HG03103 (cell line): ENCODE measurements around the gene DALRD3.

ENCODE experiments used
- ATAC-seq: cut with Tn5 transposase; IDR thresholded peaks from one replicate; pipeline ENCODE4 v1.9.1; 2021; ENCODE audit warnings: low read depth; ENCODE audit not compliant: unreplicated experiment

The DALRD3 gene, protein sequence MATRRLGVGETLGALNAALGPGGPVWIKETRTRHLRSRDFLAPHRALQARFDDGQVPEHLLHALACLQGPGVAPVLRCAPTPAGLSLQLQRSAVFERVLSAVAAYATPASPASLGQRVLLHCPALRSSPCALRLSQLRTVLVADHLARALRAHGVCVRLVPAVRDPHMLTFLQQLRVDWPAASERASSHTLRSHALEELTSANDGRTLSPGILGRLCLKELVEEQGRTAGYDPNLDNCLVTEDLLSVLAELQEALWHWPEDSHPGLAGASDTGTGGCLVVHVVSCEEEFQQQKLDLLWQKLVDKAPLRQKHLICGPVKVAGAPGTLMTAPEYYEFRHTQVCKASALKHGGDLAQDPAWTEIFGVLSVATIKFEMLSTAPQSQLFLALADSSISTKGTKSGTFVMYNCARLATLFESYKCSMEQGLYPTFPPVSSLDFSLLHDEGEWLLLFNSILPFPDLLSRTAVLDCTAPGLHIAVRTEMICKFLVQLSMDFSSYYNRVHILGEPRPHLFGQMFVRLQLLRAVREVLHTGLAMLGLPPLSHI

DNA sequence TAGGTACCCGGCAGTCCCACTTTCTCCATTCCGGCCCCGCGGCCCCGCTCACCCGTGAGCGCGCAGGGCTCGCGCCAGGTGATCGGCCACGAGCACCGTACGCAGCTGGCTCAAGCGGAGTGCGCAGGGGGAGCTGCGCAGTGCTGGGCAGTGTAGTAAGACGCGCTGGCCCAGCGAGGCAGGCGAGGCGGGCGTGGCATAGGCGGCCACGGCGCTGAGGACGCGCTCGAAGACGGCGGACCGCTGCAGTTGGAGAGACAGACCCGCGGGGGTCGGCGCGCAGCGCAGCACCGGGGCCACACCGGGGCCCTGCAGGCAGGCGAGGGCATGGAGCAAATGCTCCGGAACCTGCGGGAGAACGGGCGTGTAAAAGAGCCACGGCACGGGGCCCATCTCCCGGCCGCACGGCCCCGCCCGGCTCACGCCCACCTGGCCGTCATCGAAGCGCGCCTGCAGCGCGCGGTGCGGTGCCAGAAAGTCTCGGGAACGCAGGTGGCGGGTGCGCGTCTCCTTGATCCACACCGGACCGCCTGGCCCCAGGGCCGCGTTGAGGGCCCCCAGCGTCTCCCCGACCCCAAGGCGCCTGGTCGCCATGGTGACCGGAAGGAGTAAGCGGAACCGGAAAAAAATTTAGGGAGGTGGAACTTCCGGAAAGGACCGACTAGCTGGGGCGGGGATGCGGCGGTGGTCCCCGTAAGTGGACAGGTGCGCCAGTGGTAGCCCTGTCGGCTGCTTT, at the start of gene DALRD3:
TSS of gene DALRD3 (minus strand) at position 610 of the 736 bp plus-strand sequence. CDS start at position 594, 16 bp downstream.
- no peak for ATAC-seq

DNA sequence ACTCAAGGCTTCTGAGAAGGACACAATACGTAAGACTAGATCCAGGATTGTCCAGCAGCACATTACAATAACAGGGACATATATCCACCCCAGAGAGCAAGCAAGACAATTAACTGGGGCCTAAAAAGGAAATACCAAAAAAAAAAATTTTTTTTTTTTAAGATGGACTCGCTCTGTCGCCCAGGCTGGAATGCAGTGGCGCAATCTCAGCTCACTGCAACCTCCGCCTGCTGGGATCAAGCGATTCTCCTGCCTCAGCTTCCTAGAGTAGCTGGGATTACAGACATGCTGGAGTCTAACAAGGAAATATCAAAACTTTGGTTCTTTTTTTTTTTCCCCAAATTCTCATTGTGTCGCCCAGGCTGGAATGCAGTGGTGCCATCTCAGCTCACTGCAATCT, 39.6 kb upstream of the DALRD3 start:
- no peak for ATAC-seq

DNA sequence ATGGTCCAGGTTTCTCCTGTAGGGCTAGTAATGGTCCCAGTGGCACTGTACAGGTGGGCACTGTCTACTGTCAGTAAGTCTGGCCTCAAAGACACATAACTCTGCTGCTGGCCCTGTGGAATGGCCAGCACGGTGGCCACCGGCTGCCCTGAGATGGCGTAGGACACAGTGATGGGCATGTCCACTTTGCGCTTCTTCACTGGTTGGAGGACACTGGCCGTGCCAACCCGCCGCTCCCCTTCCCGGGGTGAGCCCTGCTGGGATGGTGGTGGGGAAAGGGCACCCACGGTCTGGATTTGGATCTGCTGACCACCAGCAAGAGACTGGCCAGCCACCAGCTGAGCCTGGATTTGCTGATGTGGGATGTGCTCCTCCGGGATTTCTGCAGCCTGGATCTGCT, 38.9 kb upstream of the DALRD3 start:
- ATAC-seq, result no peak

DNA sequence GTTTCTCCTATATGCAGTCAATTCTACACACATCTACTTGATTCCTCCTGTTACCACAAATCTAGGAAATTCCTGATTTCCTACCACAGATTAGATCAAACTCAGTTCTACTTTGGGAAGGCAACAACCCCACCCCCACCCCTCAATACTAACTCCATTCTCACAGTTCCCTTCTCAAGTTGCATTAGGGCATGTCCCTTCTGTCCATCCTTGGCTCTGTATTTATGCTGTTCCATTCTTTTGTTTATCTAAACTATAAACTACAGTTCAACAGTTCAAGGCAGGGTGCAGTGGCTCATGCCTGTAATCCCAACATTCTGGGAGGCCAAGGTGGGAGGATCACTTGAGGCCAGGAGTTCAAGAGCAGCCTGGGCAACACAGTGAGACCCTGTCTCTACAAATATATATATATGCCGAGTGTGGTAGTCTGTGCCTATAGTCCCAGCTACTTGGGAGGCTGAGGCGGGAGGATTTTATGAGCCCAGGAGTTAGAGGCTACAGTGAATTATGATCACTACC, 36.0 kb upstream of the DALRD3 start:
- no peak for ATAC-seq

DNA sequence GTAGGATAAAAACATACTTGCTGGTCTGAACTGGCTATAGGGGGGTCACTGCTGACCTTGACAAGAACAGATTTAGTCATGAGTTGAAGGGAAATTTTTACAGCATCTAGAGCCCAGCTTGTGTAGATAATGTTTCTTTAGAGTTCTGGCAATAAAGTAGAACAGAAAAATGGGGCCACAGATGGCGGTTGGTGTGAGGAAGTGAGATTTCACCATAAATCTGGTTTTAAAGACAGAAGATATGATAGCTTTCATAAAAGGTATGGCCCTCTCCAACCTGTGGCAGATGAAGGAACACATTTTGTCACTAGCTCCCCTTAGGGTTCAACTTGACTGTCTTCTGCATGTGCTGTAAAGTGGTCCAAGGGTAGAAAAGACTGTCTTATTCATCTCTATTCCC, 35.2 kb upstream of the DALRD3 start:
- ATAC-seq, result no peak

DNA sequence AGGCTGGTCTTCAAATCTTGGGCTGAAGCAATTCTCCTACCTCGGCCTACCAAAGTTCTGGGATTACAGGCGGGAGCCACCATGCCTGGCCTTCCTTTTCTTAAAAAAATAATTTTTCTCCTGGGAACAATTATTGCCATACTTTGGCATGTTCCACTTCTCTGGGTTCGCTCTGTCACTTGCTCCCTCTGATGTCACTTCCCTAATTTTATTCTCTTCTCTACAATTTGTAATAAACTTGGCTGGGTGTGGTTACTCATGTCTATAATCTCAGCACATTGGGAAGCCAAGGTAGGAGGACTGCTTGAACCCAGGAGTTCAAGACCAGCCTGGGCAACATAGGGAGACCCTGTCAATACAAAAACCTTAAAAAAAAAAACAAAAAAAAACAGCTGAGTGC, 16.9 kb upstream of the DALRD3 start:
- no peak for ATAC-seq

DNA sequence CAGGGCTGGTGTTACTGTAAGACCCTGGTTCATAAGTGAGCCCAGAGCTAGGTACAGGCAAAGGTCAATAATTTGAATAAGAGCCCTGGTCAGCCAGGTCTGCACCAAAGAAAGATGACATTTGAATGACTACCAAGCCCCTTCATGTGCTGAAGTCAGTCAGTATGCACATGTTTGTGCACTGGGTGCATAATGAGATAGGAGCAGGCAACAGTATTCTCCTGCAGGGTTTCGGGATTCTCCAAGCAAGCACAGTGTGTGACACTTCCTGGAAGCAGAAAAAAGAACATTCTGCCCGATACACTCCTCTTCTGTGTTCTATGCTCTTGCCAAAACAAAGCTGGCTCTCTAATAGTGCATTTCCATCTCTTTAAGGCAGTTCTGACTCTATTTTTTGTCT, 16.3 kb upstream of the DALRD3 start:
- no peak for ATAC-seq

DNA sequence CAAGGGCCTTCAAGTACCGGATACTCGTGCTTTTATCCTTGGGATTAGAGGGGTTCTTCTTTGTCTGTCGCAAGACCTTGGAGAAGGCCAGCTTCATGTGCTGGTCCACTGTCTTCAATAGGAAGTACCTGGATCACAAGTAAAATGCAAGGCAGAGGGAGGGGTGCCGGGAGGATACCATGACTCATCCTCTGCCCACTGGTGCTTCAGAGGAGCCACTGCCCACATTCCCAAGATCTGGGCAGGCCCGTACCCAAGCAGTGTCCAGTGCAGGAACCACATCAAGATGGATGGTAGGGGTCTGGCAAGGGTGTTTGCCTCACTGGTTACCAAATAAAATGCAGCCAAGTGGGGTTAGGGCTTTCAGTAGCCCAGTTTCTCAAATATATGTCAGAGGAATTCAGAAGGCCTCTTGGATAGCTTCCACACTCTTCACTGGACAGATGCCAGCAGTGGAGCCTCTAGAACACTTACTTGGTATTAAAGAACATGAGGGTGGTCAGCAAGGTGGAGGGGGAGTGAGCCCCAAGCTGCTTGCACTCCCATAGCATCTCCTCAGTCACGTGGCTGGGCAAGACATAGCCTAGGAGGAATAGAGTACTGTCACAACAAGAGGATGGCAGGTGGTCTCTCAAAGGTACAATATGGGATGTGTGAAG, 14.4 kb upstream of the DALRD3 start:
- ATAC-seq, result no peak

DNA sequence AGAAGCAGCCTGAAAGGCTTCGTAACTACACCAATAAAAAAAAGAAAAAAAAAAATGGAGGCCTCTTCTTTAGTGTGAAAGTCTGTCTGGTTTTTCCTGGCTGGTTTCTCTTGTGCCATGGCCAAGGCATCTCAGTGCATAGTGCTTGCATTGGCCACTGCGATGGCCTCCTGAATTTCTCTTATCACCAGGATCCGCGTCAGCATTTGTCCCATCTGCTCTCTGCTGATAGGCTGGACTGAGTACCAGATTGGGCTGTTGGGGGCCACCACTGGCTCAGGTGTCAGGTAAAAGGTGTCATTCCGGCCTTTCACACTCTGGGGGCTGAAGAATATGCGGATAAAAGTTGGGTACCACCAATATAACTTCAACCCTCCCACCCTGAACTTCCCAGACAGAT, 11.9 kb upstream of the DALRD3 start:
- ATAC-seq, result no peak

DNA sequence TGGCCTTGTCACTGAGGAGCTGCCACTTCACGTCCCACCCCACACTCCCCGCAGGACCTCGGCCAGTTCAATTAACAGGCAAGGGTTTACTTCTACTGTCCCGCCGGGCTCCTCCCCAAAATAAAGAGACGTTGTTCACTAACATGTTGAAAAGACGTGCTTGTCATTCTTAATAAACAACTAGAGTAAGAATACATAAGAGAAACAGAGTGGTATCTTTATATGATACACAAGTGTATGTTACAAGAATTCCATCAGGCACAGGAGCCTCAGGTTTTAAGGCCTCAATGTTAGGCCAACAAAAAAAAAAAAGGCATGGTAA, 11.1 kb upstream of the DALRD3 start:
- no peak for ATAC-seq

DNA sequence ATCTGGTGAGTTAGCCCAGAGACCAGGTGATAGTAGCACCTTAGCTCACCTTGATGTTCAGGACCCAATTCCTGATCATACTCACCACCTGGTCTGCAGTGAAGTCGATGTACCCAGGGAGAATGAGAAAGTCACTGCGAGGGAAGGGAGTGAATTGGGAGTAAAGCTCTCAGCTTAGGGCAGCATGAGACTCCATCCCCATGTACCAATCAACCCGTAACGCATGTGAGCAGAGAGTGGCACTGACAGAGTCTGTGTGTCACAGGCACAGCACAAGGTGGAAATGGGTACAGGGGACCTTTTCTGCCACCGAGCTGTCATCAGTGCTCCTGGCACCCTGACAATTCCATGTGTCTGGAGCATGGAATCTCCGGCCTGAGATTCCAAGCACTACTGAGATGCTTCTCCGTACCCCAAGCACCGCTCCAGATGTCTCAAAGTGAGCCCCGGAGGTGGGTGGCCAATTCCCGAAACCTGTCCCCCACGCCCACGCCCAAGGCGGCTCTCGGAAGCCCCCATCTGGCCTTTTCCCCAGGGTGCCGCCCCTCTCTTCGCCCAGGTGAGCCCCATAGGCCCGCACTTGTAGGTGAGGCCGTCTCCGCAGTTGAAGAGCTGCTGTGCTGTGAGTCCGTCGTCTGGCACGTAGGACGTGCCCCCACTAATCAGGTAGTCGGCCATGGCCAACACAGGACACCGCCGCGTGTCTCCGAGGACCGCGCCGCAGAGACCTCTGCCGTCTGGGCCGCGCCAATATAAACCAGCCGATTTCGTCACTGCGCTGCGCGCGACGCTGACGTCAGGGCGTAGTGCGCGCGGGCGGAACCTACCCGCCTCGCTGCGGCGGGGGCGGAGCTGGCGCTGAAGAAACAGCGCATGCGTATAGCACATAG, 10.5 kb upstream of the DALRD3 start, which contains the start of gene IMPDH2:
TSS of gene IMPDH2 (minus strand) at position 726 of the 890 bp plus-strand sequence. CDS start at position 678, 48 bp downstream.
- peak; percentile 75 for ATAC-seq

DNA sequence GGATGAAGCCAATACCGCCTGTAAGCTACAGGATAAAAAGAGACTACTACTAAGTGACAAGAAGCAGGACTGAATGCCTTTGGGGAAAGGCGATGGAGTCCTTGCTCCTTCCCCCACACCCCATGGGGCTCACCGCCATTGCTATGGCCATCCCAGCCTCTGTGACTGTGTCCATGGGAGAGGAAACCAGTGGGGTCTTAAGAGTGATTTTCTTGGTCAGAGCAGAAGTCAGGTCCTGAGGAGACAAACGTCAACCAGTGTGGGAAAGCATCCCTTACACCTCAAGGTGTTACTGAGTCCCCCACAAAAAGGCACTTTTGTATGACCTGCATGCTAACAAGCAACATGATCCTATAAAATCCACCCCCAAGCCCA, 9.9 kb upstream of the DALRD3 start:
- ATAC-seq, result no peak

DNA sequence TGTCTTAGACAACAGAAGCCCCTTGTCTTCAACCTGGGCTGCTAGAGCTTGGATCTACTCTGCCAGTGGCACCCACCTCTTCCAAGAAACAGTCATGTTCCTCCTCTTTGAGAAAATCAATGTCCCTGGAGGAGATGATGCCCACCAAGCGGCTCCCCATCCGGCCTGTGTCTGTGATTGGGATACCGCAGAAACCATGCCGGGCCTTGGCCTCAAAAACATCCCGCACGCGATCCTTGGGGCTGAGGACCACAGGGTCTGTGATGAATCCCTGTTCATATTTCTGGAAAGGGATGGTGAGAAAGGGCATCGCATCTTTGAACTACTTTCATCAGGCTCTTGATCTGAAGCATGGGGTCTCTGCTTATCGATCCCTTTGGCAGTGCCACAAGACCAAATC, 9.3 kb upstream of the DALRD3 start:
- no peak for ATAC-seq

DNA sequence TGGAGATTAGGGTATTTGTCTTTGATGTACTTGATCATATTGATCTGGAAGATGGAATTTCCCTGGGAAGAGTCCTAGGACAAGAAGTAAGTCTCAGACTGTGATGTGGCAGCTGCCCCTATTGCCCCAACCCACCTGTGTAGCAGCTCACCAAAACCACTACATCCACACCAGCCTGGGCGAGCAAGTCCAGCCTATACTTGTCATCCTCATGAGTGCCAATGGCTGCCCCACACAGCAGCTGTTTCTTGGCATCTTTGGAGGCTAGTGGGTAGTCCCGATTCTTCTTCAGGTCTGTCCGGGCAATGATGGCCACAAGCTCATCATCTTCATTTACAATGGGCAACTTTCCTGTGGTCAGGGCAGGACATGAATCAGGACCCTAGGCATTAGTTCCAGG, 8.2 kb upstream of the DALRD3 start:
- ATAC-seq, result no peak

DNA sequence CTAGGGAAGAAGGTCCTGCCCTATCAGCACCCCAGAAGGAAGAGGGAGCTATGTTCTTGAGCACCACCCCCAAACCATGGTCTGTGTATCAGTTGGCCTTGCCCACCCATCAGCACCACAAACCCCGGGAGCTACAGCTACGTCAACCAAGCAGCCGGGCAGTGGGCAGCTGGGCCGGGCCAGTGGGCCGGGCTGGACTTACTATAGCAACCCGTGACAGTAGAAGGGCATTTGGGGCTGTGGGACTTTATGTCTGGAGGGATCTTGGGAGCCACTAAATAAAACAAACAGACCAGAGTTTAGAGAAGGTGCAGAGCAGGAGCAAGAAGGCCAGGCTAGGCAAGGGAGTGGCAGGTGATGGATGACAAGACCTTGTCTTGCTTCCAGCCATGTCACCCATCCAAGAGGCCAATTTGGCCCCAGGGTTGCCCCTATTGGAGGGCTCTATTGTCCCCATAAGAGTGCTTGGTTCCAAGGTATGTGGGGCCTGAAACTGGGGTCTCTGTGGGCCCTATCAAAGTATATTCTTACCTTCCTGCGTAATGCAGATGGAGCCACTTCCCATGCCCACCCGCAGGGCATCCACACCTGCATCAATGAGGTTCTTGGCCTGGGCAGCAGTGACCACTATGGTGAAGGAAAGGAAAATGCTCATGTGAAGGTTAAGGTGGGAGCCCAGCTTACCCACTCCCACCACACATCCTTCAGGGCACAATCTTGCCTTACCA, 7.6 kb upstream of the DALRD3 start:
- no peak for ATAC-seq

DNA sequence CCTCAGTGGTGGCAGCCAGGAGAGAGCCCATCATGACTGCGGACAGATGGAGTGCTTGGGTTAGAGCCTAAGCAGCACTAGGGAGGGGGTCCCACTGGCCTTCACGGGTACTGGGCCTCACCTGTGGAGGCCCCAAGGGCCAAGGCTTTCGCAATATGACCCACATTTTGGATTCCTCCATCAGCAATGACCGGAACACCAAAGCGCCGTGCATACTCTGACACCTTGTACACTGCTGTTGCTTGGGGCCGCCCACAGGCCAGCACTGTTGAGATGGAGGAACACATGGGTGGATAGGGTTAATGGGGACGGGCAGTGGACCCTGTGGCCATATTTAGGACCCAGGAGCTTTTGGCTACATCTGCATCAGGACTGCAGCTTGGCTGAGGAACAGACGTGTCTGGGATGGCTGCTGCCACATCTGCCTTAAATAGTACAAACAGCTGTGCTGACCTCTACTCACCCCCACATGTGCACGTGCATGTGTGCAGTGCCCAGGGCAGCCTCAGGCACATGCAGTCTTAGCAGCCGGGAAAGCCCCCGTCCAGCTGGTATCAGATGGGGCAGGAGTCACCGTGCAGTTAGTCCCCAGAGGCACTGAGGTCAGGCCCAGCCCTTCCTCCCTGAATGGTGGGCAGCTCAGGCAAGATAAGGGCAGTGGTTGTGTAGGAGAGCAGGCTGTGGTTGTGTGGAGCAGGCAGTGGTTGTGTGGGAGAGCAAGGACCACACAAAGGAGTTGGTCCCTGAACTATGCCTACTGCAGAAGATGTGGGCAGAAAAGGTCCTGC, 6.8 kb upstream of the DALRD3 start:
- ATAC-seq, result no peak

DNA sequence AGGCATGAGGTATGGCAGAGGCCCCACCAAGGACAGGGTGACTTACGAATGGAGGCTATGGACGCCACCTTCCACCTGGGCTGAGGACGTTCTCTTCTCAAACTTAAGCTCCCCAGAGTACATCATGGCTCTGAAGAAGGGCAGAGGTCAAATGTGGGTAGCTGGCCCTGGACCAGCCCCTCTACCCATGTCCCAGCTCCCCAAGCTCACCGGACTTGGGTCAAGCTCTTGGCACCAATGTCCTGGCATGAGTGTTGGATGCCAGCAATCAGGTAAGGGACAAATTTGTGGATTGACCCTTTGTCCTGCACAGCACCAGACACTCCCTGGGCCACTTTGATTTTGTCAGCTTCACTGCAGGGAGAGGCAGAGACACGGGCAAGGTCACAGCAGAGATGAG, 6.1 kb upstream of the DALRD3 start:
- no peak for ATAC-seq

DNA sequence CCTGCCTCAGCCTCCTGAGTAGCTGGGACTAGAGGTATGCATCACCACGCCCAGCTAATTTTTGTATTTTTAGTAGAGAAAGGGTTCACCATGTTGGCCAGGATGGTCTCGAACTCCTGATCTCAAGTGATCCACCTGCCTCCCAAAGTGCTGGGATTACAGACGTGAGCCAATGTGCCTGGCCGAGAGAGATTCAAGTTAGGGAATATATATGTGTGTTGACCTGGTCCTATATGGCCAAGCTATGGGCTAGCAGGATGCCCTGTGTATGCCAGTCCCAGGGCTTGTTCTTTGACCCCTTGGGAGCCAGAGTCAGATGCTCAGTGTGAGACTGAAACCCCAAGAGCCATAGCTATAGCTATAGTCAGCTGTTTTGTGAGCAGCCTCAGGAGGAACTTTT, 5.4 kb upstream of the DALRD3 start:
- ATAC-seq, result no peak

DNA sequence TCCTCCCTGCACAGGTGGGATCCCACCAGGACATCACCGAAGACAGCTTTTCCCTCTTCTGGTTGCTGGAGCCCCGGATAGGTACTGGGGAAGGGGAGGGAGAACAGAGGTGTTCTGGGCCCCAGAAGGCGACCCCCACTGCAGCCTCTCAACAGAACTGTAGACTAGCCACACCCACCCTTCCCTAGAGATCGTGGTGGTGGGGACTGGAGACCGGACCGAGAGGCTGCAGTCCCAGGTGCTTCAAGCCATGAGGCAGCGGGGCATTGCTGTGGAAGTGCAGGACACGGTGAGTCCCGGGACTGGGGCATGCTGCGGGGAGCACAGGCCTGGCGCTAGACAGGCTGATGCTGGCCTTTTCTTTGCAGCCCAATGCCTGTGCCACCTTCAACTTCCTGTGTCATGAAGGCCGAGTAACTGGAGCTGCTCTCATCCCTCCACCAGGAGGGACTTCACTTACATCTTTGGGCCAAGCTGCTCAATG, 4.3 kb upstream of the DALRD3 start:
- no peak for ATAC-seq
